GM23338 (cell line): ENCODE data around the gene ACVR2A. TPM values are rescaled to one million over a fixed set of nuclear protein-coding genes. Genes with fewer than 3 reads are reported as not detected.
A peak's percentile ranks its signal among the peaks of the same experiment; 100 is the strongest.

Experiments
- ATAC-seq: fragments of 200-7000 bp; cut with Tn5 transposase; 3 replicates; pipeline ENCODE4 v1.9.1; 2020
- DNase-seq: peaks from one replicate; pipeline ENCODE4 v3.0.0-alpha.2; 2015; ENCODE audit warnings: low spot score
- H2AFZ ChIP-seq: fragments of 200-600 bp; sonication (generic); 2 replicates; pipeline ENCODE4 v1.8.0; 2016; ENCODE audit warnings: antibody characterized with exemption, mild to moderate bottlenecking, moderate library complexity
- H3F3A ChIP-seq: fragments of 200-600 bp; sonication (generic); replicated peaks from 2 replicates; pipeline ENCODE4 v1.8.0; 2017; ENCODE audit warnings: antibody characterized with exemption, mixed run types, low read depth
- H3K27ac ChIP-seq: fragments of 200-600 bp; sonication (generic); 2 replicates; pipeline ENCODE4 v1.6.1; 2016; ENCODE audit warnings: low read depth
- H3K27me3 ChIP-seq: fragments of 200-600 bp; sonication (generic); 2 replicates; pipeline ENCODE4 v1.8.0; 2016; ENCODE audit warnings: mild to moderate bottlenecking, mixed run types, moderate library complexity; ENCODE audit not compliant: insufficient read depth
- H3K36me3 ChIP-seq: fragments of 200-600 bp; sonication (generic); 2 replicates; pipeline ENCODE4 v1.8.0; 2016; ENCODE audit warnings: mild to moderate bottlenecking; ENCODE audit not compliant: insufficient read depth
- H3K4me1 ChIP-seq: fragments of 200-600 bp; sonication (generic); 2 replicates; pipeline ENCODE4 v1.8.0; 2016; ENCODE audit warnings: mild to moderate bottlenecking, moderate library complexity; ENCODE audit not compliant: insufficient read depth
- H3K4me2 ChIP-seq: fragments of 200-600 bp; sonication (generic); 2 replicates; pipeline ENCODE4 v1.7.1; 2017; ENCODE audit warnings: mixed run types
- H3K4me3 ChIP-seq: fragments of 200-600 bp; sonication (generic); 2 replicates; pipeline ENCODE4 v1.6.1; 2016; ENCODE audit warnings: mixed run types
- H3K79me2 ChIP-seq: fragments of 200-600 bp; sonication (generic); replicated peaks from 2 replicates; pipeline ENCODE4 v1.8.0; 2017; ENCODE audit warnings: mild to moderate bottlenecking; ENCODE audit not compliant: insufficient read depth
- H3K9me2 ChIP-seq: fragments of 200-600 bp; sonication (generic); 2 replicates; pipeline ENCODE4 v1.8.0; 2017; ENCODE audit not compliant: insufficient read depth
- H4K20me1 ChIP-seq: fragments of 200-600 bp; sonication (generic); replicated peaks from 2 replicates; pipeline ENCODE4 v1.8.0; 2017; ENCODE audit warnings: mild to moderate bottlenecking; ENCODE audit not compliant: insufficient read depth
- H3K27ac Mint-ChIP-seq: 2 replicates; pipeline ENCODE4 v1.8.0; 2020; ENCODE audit warnings: inconsistent platforms, mild to moderate bottlenecking, moderate library complexity, mixed read lengths
- H3K27me3 Mint-ChIP-seq: 3 replicates; pipeline ENCODE4 v1.8.0; 2022; ENCODE audit warnings: low read depth, mild to moderate bottlenecking, moderate library complexity, mixed read lengths, inconsistent platforms; ENCODE audit not compliant: insufficient read depth, poor library complexity
- H3K36me3 Mint-ChIP-seq: 3 replicates; pipeline ENCODE4 v1.8.0; 2021; ENCODE audit warnings: low read depth, mild to moderate bottlenecking, inconsistent platforms, moderate library complexity, mixed read lengths
- H3K4me1 Mint-ChIP-seq: 3 replicates; pipeline ENCODE4 v1.8.0; 2020; ENCODE audit warnings: mild to moderate bottlenecking, inconsistent platforms, mixed read lengths
- H3K4me3 Mint-ChIP-seq: 3 replicates; pipeline ENCODE4 v1.8.0; 2021; ENCODE audit warnings: moderate library complexity, mild to moderate bottlenecking, inconsistent platforms, mixed read lengths
- H3K9me3 Mint-ChIP-seq: 3 replicates; pipeline ENCODE4 v1.8.0; 2020; ENCODE audit warnings: moderate library complexity, mild to moderate bottlenecking, inconsistent platforms, mixed read lengths
- POLR2AphosphoS5 ChIP-seq: IDR thresholded peaks from 2 replicates; pipeline ENCODE4 v1.6.1; 2016; ENCODE audit warnings: antibody characterized with exemption, low read depth
- polyA plus RNA-seq: library from polyadenylated mRNA; unstranded; fragments of >200 nt; fragmentation: Nextera tagmentation; extraction: Ambion mirVana; gene quantifications from 2 replicates; pipeline ENCODE4 v1.2.1, GENCODE V29; 2016
- total RNA-seq: library from RNA; depleted of rRNA; stranded (reverse); fragments of >200 nt; shearing (Covaris generic); gene quantifications from 2 replicates; pipeline ENCODE4 v1.2.3, GENCODE V29; 2014
- TF ChIP-seq, protein P1 (sequence below): IDR thresholded peaks from one replicate; pipeline ENCODE4 v1.6.1; 2018; ENCODE audit warnings: antibody characterized with exemption; ENCODE audit not compliant: unreplicated experiment
- TF ChIP-seq, protein P2 (sequence below), 2 experiments: fragments of 200-600 bp in 1 of 2; sonication (generic) in 1 of 2; conservative IDR thresholded peaks; 2 replicates each; pipeline versions ENCODE4 v1.5.1 to v1.6.1; 2016 to 2017; ENCODE audit warnings: antibody characterized with exemption in 2 of 2, low read depth in 2 of 2, mild to moderate bottlenecking in 2 of 2, moderate library complexity in 1 of 2
- TF ChIP-seq, protein P3 (sequence below): fragments of 250-450 bp; sonication (Bioruptor Pico); IDR thresholded peaks from 2 replicates; pipeline ENCODE4 v1.5.0; 2020; ENCODE audit warnings: mild to moderate bottlenecking, moderate library complexity

ACVR2A gene
- total and polyA plus RNA-seq, 2 experiments from 2014 or later, result 11.8 to 15.6 TPM

DNA sequence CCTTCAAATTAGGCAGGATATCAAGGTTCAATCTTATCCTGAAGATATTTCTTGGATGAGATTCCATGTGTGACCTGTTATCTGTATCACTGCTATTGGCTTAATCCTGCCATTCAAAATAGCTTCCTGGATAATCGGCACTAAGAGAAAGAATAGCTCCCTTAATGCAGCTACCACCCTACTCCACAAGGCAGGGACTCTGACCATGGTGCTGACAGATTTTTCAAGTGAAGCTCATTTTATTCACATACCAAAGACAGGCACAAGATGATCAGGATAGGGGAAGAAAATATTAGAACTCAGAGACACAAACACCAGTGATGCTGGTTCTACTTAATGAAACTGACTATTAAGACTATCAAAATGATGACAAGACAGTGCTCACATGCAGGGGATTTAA, 100.8 kb downstream of the ACVR2A start:
- Histone ChIP-seq H3K9me2 (no peaks in the 10 kb centered on the region), H4K20me1 (no peaks in the 10 kb centered on the region), H3F3A (no peaks in the 10 kb centered on the region), H2AFZ (no peak overlapping the region), H3K4me2 (no peak overlapping the region), H3K27me3 (no peaks in the 10 kb centered on the region), H3K27ac (no peak overlapping the region), H3K36me3 (peaks cover 9% of the 10 kb centered on the region), H3K79me2 (no peaks in the 10 kb centered on the region), H3K4me1 (no peaks in the 10 kb centered on the region), H3K4me3 (no peak overlapping the region)
- TF ChIP-seq, protein P1, sequence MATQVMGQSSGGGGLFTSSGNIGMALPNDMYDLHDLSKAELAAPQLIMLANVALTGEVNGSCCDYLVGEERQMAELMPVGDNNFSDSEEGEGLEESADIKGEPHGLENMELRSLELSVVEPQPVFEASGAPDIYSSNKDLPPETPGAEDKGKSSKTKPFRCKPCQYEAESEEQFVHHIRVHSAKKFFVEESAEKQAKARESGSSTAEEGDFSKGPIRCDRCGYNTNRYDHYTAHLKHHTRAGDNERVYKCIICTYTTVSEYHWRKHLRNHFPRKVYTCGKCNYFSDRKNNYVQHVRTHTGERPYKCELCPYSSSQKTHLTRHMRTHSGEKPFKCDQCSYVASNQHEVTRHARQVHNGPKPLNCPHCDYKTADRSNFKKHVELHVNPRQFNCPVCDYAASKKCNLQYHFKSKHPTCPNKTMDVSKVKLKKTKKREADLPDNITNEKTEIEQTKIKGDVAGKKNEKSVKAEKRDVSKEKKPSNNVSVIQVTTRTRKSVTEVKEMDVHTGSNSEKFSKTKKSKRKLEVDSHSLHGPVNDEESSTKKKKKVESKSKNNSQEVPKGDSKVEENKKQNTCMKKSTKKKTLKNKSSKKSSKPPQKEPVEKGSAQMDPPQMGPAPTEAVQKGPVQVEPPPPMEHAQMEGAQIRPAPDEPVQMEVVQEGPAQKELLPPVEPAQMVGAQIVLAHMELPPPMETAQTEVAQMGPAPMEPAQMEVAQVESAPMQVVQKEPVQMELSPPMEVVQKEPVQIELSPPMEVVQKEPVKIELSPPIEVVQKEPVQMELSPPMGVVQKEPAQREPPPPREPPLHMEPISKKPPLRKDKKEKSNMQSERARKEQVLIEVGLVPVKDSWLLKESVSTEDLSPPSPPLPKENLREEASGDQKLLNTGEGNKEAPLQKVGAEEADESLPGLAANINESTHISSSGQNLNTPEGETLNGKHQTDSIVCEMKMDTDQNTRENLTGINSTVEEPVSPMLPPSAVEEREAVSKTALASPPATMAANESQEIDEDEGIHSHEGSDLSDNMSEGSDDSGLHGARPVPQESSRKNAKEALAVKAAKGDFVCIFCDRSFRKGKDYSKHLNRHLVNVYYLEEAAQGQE, result peak; percentile 72
- TF ChIP-seq, protein P2, sequence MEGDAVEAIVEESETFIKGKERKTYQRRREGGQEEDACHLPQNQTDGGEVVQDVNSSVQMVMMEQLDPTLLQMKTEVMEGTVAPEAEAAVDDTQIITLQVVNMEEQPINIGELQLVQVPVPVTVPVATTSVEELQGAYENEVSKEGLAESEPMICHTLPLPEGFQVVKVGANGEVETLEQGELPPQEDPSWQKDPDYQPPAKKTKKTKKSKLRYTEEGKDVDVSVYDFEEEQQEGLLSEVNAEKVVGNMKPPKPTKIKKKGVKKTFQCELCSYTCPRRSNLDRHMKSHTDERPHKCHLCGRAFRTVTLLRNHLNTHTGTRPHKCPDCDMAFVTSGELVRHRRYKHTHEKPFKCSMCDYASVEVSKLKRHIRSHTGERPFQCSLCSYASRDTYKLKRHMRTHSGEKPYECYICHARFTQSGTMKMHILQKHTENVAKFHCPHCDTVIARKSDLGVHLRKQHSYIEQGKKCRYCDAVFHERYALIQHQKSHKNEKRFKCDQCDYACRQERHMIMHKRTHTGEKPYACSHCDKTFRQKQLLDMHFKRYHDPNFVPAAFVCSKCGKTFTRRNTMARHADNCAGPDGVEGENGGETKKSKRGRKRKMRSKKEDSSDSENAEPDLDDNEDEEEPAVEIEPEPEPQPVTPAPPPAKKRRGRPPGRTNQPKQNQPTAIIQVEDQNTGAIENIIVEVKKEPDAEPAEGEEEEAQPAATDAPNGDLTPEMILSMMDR (conservative IDR thresholded peaks at IDR 0.05; ENCODE audit: low read depth in 2 of 2), result no peak
- Mint-ChIP-seq H3K9me3 (no peaks in the 10 kb centered on the region), H3K36me3 (peaks cover 15% of the 10 kb centered on the region; the same call in 2 of the 3 replicates), H3K4me3 (no peak overlapping the region), H3K27ac (no peak overlapping the region), H3K27me3 (no peaks in the 10 kb centered on the region), H3K4me1 (no peaks in the 10 kb centered on the region)
- DNase-seq, result peak; percentile 32
- ATAC-seq, result peak; percentile 49

DNA sequence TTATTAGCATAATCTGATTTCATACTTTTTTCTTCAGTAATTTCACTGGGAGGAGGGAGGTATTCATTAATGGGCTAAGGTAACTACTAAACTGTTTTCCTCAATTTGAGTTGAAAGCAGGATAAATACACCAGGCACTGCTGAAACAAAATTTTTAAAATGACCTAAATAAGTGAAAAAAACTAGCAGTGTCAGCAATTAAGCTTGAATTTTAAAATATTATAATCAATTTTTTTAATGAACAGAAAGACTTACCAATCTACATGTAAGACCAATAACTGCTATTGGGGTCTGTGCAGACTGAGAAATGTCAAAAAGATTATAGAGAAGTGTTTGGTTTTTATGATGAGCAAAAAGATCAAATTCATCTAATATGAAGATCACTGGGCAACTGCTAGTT, 107.3 kb downstream of the ACVR2A start:
- Mint-ChIP-seq H3K4me1 (no peaks in the 10 kb centered on the region), H3K27me3 (no peaks in the 10 kb centered on the region), H3K9me3 (no peaks in the 10 kb centered on the region), H3K27ac (no peak overlapping the region), H3K36me3 (peaks cover 24% of the 10 kb centered on the region; the same call in 2 of the 3 replicates), H3K4me3 (no peak overlapping the region)
- H4K20me1 ChIP-seq, result no peaks in the 10 kb centered on the region
- no peaks in the 10 kb centered on the region for H3K79me2 ChIP-seq
- H3K4me2 ChIP-seq, result no peak overlapping the region
- no peak overlapping the region for H3K27ac ChIP-seq
- no peaks in the 10 kb centered on the region for H3F3A ChIP-seq
- no peaks in the 10 kb centered on the region for H3K4me1 ChIP-seq
- no peaks in the 10 kb centered on the region for H3K9me2 ChIP-seq
- H3K36me3 ChIP-seq, result peaks cover 13% of the 10 kb centered on the region; the same call in 1 of the 2 replicates
- ATAC-seq (no peak), DNase-seq (no peak)
- no peaks in the 10 kb centered on the region for H3K27me3 ChIP-seq
- H2AFZ ChIP-seq, result no peak overlapping the region
- TF ChIP-seq POLR2AphosphoS5, result no peak
- no peak overlapping the region for H3K4me3 ChIP-seq

DNA sequence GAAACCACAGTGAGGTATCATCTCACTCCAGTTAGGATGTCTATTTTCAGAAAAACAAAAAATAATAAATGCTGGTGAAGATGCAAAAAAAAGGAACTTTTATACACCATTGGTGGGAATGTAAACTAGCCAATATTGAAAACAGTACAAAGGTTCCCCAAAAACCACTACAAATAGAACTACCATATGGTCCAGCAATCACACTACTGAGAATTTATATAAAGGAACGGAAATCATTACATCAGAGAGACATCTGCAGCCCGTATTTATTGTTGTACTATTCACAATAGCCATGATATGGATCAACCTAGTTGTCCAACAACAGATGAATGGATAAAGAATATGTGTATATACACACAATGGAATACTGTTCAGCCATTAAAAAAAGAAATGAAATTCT, 123.7 kb downstream of the ACVR2A start:
- Histone ChIP-seq H3K79me2 (peaks cover 60% of the 10 kb centered on the region), H3K4me2 (no peak overlapping the region), H2AFZ (no peak overlapping the region), H3K9me2 (no peaks in the 10 kb centered on the region), H3K27me3 (no peaks in the 10 kb centered on the region), H3K27ac (no peak overlapping the region), H3K36me3 (no peaks in the 10 kb centered on the region), H4K20me1 (peaks cover 13% of the 10 kb centered on the region; the same call in 1 of the 2 replicates), H3F3A (no peaks in the 10 kb centered on the region), H3K4me1 (peaks cover 2% of the 10 kb centered on the region; the same call in 1 of the 2 replicates), H3K4me3 (no peak overlapping the region)
- Mint-ChIP-seq H3K9me3 (no peaks in the 10 kb centered on the region), H3K4me3 (no peak overlapping the region), H3K36me3 (peaks cover 42% of the 10 kb centered on the region), H3K27me3 (no peaks in the 10 kb centered on the region), H3K27ac (no peak overlapping the region), H3K4me1 (no peaks in the 10 kb centered on the region; the same call in 2 of the 3 replicates)
- ATAC-seq (no peak), DNase-seq (no peak)
- TF ChIP-seq, protein P3, sequence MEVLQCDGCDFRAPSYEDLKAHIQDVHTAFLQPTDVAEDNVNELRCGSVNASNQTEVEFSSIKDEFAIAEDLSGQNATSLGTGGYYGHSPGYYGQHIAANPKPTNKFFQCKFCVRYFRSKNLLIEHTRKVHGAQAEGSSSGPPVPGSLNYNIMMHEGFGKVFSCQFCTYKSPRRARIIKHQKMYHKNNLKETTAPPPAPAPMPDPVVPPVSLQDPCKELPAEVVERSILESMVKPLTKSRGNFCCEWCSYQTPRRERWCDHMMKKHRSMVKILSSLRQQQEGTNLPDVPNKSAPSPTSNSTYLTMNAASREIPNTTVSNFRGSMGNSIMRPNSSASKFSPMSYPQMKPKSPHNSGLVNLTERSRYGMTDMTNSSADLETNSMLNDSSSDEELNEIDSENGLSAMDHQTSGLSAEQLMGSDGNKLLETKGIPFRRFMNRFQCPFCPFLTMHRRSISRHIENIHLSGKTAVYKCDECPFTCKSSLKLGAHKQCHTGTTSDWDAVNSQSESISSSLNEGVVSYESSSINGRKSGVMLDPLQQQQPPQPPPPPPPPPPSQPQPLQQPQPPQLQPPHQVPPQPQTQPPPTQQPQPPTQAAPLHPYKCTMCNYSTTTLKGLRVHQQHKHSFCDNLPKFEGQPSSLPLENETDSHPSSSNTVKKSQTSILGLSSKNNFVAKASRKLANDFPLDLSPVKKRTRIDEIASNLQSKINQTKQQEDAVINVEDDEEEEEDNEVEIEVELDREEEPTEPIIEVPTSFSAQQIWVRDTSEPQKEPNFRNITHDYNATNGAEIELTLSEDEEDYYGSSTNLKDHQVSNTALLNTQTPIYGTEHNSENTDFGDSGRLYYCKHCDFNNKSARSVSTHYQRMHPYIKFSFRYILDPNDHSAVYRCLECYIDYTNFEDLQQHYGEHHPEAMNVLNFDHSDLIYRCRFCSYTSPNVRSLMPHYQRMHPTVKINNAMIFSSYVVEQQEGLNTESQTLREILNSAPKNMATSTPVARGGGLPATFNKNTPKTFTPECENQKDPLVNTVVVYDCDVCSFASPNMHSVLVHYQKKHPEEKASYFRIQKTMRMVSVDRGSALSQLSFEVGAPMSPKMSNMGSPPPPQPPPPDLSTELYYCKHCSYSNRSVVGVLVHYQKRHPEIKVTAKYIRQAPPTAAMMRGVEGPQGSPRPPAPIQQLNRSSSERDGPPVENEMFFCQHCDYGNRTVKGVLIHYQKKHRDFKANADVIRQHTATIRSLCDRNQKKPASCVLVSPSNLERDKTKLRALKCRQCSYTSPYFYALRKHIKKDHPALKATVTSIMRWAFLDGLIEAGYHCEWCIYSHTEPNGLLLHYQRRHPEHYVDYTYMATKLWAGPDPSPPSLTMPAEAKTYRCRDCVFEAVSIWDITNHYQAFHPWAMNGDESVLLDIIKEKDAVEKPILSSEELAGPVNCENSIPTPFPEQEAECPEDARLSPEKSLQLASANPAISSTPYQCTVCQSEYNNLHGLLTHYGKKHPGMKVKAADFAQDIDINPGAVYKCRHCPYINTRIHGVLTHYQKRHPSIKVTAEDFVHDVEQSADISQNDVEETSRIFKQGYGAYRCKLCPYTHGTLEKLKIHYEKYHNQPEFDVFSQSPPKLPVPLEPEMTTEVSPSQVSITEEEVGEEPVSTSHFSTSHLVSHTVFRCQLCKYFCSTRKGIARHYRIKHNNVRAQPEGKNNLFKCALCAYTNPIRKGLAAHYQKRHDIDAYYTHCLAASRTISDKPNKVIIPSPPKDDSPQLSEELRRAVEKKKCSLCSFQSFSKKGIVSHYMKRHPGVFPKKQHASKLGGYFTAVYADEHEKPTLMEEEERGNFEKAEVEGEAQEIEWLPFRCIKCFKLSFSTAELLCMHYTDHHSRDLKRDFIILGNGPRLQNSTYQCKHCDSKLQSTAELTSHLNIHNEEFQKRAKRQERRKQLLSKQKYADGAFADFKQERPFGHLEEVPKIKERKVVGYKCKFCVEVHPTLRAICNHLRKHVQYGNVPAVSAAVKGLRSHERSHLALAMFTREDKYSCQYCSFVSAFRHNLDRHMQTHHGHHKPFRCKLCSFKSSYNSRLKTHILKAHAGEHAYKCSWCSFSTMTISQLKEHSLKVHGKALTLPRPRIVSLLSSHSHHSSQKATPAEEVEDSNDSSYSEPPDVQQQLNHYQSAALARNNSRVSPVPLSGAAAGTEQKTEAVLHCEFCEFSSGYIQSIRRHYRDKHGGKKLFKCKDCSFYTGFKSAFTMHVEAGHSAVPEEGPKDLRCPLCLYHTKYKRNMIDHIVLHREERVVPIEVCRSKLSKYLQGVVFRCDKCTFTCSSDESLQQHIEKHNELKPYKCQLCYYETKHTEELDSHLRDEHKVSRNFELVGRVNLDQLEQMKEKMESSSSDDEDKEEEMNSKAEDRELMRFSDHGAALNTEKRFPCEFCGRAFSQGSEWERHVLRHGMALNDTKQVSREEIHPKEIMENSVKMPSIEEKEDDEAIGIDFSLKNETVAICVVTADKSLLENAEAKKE (CRISPR knock-in tag), result no peak
